Mucosa of descending colon (tissue), 3 donors: ENCODE measurements around the gene NHLH1. TPM values are rescaled to one million over a fixed set of nuclear protein-coding genes. Genes with fewer than 3 reads are reported as not detected.
"Not testable (repeated sequence)": the region's sequence is repeated elsewhere in the genome, so short reads cannot be mapped to it uniquely, and the experiment has no call there.

ENCODE experiments used
- ATAC-seq: fragments of 200-7000 bp; cut with Tn5 transposase; one replicate; pipeline ENCODE4 v1.9.1; 2020; ENCODE audit warnings: mild to moderate bottlenecking, moderate library complexity
- DNase-seq, 3 donors: peaks; one replicate each; pipeline ENCODE4 v3.0.0-alpha.2; 2020
- H3K36me3 ChIP-seq: fragments of 200-600 bp; one replicate; pipeline ENCODE4 v1.8.0; 2021; ENCODE audit warnings: low read depth, mild to moderate bottlenecking
- H3K4me1 ChIP-seq: fragments of 200-600 bp; one replicate; pipeline ENCODE4 v1.8.0; 2021; ENCODE audit warnings: low read depth, mild to moderate bottlenecking
- H3K4me3 ChIP-seq: fragments of 200-600 bp; one replicate; pipeline ENCODE4 v1.8.0; 2021; ENCODE audit warnings: mild to moderate bottlenecking
- H3K9me3 ChIP-seq: fragments of 200-600 bp; one replicate; pipeline ENCODE4 v1.8.0; 2021; ENCODE audit warnings: mild to moderate bottlenecking
- CTCF ChIP-seq: fragments of 200-600 bp; IDR thresholded peaks from one replicate; pipeline ENCODE4 v1.8.0; 2022; ENCODE audit warnings: antibody characterized with exemption, mild to moderate bottlenecking
- intact Hi-C, 2 donors: fragments of 100-400 bp; cut with DNase I in 1 of 2; cut with micrococcal nuclease in 1 of 2; formaldehyde crosslinking; loops; one replicate each; pipeline versions ENCODE4 v1.11.0 to v1.11.1; 2022; cut with DNase I, micrococcal nuclease
- total RNA-seq, 3 donors: library from RNA; stranded (reverse); fragmentation: NEBNext Ultra II Directional in 2 of 3; extraction: Animal tissue kit (Norgen Biotek cat#: 25700) in 2 of 3; gene quantifications; one replicate each; pipeline versions ENCODE4 v1.2.1 to v1.2.4, GENCODE V29; 2021 to 2023
- donor health status: DM: no; HTN: no; CAD: no; lungs with moderate emphysema.
- donor health status: DM: no; HTN: no; CAD: no.
- donor health status: DM: no; HTN: yes; CAD: no.

Gene NHLH1
- total RNA-seq, 3 donors from 2014 or later, result 0.14 to 0.16 (median 0.14) TPM

DNA sequence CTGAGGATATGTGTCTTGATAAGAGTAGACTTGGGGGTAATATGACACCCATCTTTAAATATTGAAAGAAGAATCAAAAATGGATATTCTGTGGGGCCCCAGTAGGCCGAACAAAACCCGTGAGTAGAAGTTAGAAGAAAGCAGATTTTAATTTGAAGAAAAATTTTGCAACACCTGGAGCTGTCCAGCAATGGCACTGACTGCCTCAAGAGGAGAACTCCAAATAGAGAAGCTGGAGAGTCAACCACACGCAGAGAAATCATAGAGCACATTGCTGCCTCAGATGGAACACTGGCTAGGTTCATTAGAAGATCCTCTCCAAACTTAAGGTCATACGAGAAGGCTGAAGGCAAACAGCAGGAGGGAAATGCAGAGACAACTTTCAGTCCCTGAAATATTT, 6.8 kb downstream of the NHLH1 start:
- no peak for ATAC-seq
- DNase-seq, result no peak

DNA sequence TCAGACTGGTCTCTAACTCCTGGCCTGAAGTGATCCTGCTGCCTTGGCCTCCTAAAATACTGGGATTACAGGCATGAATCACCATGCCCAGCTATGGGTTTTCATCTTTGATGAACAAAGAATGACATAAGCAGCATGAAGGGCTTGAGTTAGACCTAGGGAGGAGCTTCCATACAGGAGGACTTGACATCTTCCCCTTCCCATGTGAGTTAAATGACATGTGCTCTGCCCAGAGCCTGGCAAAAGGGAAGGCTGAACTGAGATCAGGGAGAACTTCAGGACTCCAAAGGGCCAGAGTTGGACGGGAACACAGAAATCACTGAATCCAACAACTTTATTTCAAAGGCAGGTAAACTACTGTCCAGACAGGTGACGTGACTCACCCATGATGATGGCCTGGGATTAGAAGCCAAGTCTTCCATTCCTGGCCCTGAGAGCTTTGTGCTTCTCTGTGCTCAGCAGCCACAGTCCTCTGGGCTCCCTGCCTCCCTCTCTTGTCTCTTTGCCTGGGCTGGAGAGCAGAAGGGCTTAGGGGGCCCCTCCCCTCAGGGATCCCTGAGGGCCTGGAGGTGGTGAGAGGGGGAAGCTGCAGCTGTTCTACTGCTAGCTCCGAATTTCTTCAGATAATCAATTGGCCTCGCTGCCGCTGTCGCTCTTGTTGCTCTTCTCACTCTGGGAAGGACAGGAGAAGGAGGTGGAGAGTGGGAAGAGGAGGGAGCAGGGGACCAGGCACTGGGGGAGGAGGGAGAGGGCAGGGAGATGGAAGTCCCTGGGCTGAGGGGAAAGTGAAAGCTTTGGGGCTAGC, 7.6 kb downstream of the NHLH1 start:
- Histone ChIP-seq H3K9me3 (no peaks in the 10 kb centered on the region), H3K36me3 (no peaks in the 10 kb centered on the region), H3K4me3 (no peak overlapping the region), H3K4me1 (no peaks in the 10 kb centered on the region)
- intact Hi-C loops, result no loop called here
- TF ChIP-seq CTCF, result no peak
- no peak for ATAC-seq
- DNase-seq, result no peak

More for the DNA sequence above, 6.8 kb downstream of the NHLH1 start:
- no peaks in the 10 kb centered on the region for H3K4me1 ChIP-seq
- TF ChIP-seq CTCF, result no peak
- no peaks in the 10 kb centered on the region for H3K36me3 ChIP-seq
- H3K4me3 ChIP-seq, result no peak overlapping the region
- intact Hi-C loops, result no loop called here
- no peaks in the 10 kb centered on the region for H3K9me3 ChIP-seq

DNA sequence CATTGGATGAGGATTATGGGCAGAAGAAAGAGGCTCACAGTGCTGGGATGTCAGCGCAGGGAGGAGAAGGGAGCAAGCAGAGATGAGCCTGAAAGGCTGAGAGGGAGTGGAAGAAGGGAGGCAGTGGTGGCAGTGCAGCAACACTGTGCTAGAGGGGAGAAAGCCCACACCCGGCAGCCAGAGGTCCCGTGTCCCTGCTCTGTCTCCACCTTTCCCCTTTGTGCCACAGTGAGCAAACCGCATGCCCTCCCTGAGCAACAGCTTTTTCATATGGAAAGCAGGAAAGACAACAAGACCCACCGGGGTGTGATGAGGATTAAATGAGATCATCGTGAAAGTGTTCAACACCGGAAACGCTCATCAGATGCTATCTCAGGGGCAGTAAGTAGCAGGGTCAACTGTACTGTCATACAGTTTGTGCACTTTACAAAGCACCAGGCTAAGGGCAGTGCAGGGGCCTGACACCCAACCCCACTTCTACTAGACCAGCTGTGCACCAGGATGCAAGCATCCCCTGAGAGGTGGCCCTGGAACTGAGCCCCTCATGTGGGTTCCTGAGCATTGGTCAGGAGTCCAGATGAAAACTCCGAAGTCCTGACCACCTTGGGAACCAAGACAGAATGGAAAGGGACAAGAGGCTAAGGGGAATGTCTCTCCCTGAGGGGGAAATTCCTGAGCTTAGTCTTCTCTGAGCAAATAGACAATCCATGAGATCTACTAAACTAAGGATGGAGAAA, 9.1 kb downstream of the NHLH1 start:
- TF ChIP-seq CTCF, result no peak
- DNase-seq (no peak), ATAC-seq (peak; percentile 11)
- Histone ChIP-seq H3K4me1 (no peaks in the 10 kb centered on the region), H3K36me3 (no peaks in the 10 kb centered on the region), H3K9me3 (no peaks in the 10 kb centered on the region), H3K4me3 (no peak overlapping the region)
- intact Hi-C loops, result no loop called here

- DNase-seq (peak in 1 of 3 donors; percentile 44), ATAC-seq (peak; percentile 79)
- intact Hi-C loops, result no loop called here
- Histone ChIP-seq H3K4me1 (no peaks in the 10 kb centered on the region), H3K4me3 (no peak overlapping the region), H3K36me3 (no peaks in the 10 kb centered on the region), H3K9me3 (no peaks in the 10 kb centered on the region)
- peak; percentile 63 for TF ChIP-seq CTCF
These were observed 9.8 kb downstream of the NHLH1 start for GRCh38 chr1:160376525-160377131.

- Histone ChIP-seq H3K36me3 (no peaks in the 10 kb centered on the region), H3K9me3 (no peaks in the 10 kb centered on the region), H3K4me3 (no peak overlapping the region), H3K4me1 (no peaks in the 10 kb centered on the region)
- TF ChIP-seq CTCF, result no peak
- intact Hi-C loops, result no loop called here
- no peak for DNase-seq
- no peak for ATAC-seq
These were observed 10.8 kb downstream of the NHLH1 start for GRCh38 chr1:160377585-160378206.

GRCh38 chr1:160384812-160385211, 17.9 kb downstream of the NHLH1 start:
- DNase-seq, H3K36me3 ChIP-seq, intact Hi-C loops, H3K9me3 ChIP-seq, ATAC-seq, H3K4me1 ChIP-seq, H3K4me3 ChIP-seq: not testable (repeated sequence)

DNA sequence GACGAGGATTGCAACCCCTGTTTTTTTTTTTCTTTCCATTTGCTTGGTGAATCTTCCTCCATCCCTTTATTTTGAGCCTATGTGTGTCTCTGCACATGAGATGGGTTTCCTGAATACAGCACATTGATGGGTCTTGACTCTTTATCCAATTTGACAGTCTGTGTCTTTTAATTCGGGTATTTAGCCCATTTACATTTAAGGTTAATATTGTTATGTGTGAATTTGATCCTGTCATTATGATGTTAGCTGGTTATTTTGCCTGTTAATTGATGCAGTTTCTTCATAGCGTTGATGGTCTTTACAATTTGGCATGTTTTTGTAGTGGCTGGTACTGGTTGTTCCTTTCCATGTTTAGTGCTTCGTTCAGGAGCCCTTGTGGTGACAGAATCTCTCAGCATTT, 21.5 kb downstream of the NHLH1 start:
- H3K36me3 ChIP-seq, H3K4me1 ChIP-seq, intact Hi-C loops, ATAC-seq, DNase-seq, H3K9me3 ChIP-seq, H3K4me3 ChIP-seq: not testable (repeated sequence)
